GM12891 (cell line): ENCODE data around the gene ART3.
"Not testable (repeated sequence)": the region's sequence is repeated elsewhere in the genome, so short reads cannot be mapped to it uniquely, and the experiment has no call there.

Source experiments
- PAX5 ChIP-seq: IDR thresholded peaks from 2 replicates; pipeline ENCODE4 v1.6.1; 2011; ENCODE audit warnings: low read length, moderate library complexity, mild to moderate bottlenecking; ENCODE audit not compliant: insufficient read depth, severe bottlenecking
- POLR2A ChIP-seq: IDR thresholded peaks from 2 replicates; pipeline ENCODE4 v1.6.1; 2011; ENCODE audit warnings: low read depth, low read length, control low read depth
- POLR2AphosphoS5 ChIP-seq: IDR thresholded peaks from 2 replicates; pipeline ENCODE4 v1.6.1; 2011; ENCODE audit warnings: low read depth, low read length, control low read depth
- TAF1 ChIP-seq: IDR thresholded peaks from 2 replicates; pipeline ENCODE4 v1.6.1; 2011; ENCODE audit warnings: low read depth, low read length, control low read depth

DNA sequence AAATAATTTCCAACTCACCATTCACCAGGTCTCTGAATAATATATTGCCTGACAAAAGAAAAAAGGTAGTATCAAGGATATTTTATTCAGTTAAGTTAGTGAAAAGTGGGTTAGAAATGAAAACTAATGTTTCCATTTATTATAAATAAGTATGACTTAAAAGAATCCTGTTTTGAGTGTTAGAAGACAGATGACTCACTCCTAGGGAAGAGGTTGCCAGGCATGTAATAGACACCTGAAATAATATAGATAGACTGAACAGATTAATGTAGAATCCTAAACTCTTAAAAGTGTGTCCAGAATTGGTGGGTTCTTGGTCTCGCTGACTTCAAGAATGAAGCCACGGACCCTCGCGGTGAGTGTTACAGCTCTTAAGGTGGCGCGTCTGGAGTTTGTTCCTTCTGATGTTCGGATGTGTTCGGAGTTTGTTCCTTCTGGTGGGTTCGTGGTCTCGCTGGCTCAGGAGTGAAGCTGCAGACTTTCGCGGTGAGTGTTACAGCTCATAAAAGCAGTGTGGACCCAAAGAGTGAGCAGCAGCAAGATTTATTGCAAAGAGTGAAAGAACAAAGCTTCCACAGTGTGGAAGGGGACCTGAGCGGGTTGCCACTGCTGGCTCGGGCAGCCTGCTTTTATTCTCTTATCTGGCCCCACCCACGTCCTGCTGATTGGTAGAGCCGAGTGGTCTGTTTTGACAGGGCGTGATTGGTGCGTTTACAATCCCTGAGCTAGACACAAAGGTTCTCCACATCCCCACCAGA is 32.1 kb upstream of the ART3 start:
- TF ChIP-seq TAF1, POLR2AphosphoS5, POLR2A, PAX5: not testable (repeated sequence)
